ENCODE measurements around the gene CHST2.

DNA sequence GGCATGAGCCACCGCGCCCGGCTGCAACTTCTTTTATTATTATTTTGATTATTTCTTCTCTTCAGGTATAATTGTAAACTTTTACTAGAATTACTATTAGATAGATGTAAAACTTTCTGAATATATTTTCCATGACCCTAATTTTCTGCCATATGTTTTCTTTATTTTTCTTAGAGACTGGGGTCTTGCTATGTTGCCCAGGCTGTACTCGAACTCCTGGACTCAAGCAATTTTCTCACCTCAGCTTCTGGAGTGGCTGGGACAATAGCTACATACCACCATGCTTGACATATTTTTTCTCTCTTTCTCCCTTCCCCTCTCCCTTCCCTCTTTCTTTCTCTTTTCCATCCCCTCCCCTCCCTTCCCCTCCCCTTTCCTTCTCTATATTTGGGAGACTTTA lies 29.6 kb upstream of the CHST2 start:
- TF ChIP-seq POLR2AphosphoS5 (IDR thresholded peaks at IDR 0.05) (no peak), CTCF (IDR thresholded peaks at IDR 0.05) (no peak), POLR2A (IDR thresholded peaks at IDR 0.05) (no peak), EP300 (IDR thresholded peaks at IDR 0.05) (no peak)

Measured in gastroesophageal sphincter (tissue), 3 donors.